HFFc6 (cell line): Measurements from ENCODE around the gene WASF2. TPM values are rescaled to one million over a fixed set of nuclear protein-coding genes. Genes with fewer than 3 reads are reported as not detected.
A peak's percentile ranks its signal among the peaks of the same experiment; 100 is the strongest.
"Not testable (repeated sequence)": the region's sequence is repeated elsewhere in the genome, so short reads cannot be mapped to it uniquely, and the experiment has no call there.

Experiments used
- DNase-seq: peaks from one replicate; pipeline ENCODE4 v3.0.0-alpha.2; 2018
- H3K27ac Mint-ChIP-seq: 2 replicates; pipeline ENCODE4 v1.8.0; 2020; ENCODE audit warnings: mild to moderate bottlenecking, mixed read lengths
- H3K27me3 Mint-ChIP-seq: 2 replicates; pipeline ENCODE4 v1.8.0; 2021; ENCODE audit warnings: mild to moderate bottlenecking, moderate library complexity, mixed read lengths; ENCODE audit not compliant: insufficient read depth
- H3K36me3 Mint-ChIP-seq: 2 replicates; pipeline ENCODE4 v1.8.0; 2021; ENCODE audit warnings: low read depth, mixed read lengths
- H3K4me1 Mint-ChIP-seq: 2 replicates; pipeline ENCODE4 v1.8.0; 2020; ENCODE audit warnings: low read depth, mixed read lengths
- H3K4me3 Mint-ChIP-seq: 2 replicates; pipeline ENCODE4 v1.8.0; 2020; ENCODE audit warnings: mild to moderate bottlenecking, moderate library complexity, mixed read lengths
- H3K9me3 Mint-ChIP-seq: 2 replicates; pipeline ENCODE4 v1.8.0; 2020; ENCODE audit warnings: mild to moderate bottlenecking, mixed read lengths
- CTCF ChIP-seq: fragments of 200-600 bp; sonication (generic); IDR thresholded peaks from 2 replicates; pipeline ENCODE4 v1.5.0; 2021; ENCODE audit warnings: antibody characterized with exemption, mild to moderate bottlenecking
- total RNA-seq, 6 experiments: library from RNA; stranded (reverse); fragmentation: NEBNext Ultra II Directional; extraction: Animal tissue kit (Norgen Biotek cat#: 25700); gene quantifications; 2 replicates in 1 of 6; 3 replicates in 5 of 6; pipeline ENCODE4 v1.2.3, GENCODE V29; 2021

Gene WASF2
- total RNA-seq, 6 experiments from 2014 or later, result 84.4 to 99.7 (median 93.1) TPM

GRCh38 chr1:27505420-27505680, 15.4 kb upstream of the WASF2 start:
- Mint-ChIP-seq H3K4me3 (no peak overlapping the region), H3K36me3 (no peaks in the 10 kb centered on the region), H3K4me1 (peaks cover 12% of the 10 kb centered on the region), H3K9me3 (no peaks in the 10 kb centered on the region), H3K27me3 (peaks cover 2% of the 10 kb centered on the region; the same call in 1 of the 2 replicates), H3K27ac (no peak overlapping the region; the same call in 1 of the 2 replicates)
- no peak for DNase-seq
- TF ChIP-seq CTCF, result no peak

GRCh38 chr1:27504588-27505419, 14.8 kb upstream of the WASF2 start:
- DNase-seq, result no peak
- Mint-ChIP-seq H3K36me3 (no peaks in the 10 kb centered on the region), H3K4me3 (no peak overlapping the region), H3K4me1 (peaks cover 12% of the 10 kb centered on the region), H3K9me3 (no peaks in the 10 kb centered on the region), H3K27me3 (peaks cover 2% of the 10 kb centered on the region; the same call in 1 of the 2 replicates), H3K27ac (peak overlapping the region; percentile 67)
- no peak for TF ChIP-seq CTCF

GRCh38 chr1:27503844-27504587, 14.0 kb upstream of the WASF2 start:
- peaks cover 12% of the 10 kb centered on the region for H3K4me1 Mint-ChIP-seq
- peak overlapping the region; percentile 67 for H3K27ac Mint-ChIP-seq
- H3K4me3 Mint-ChIP-seq, result no peak overlapping the region; the same call in 1 of the 2 replicates
- H3K27me3 Mint-ChIP-seq, result peaks cover 2% of the 10 kb centered on the region; the same call in 1 of the 2 replicates
- no peak for TF ChIP-seq CTCF
- DNase-seq, result no peak
- H3K9me3 Mint-ChIP-seq, result no peaks in the 10 kb centered on the region
- no peaks in the 10 kb centered on the region for H3K36me3 Mint-ChIP-seq

- Mint-ChIP-seq H3K9me3 (no peaks in the 10 kb centered on the region), H3K36me3 (no peaks in the 10 kb centered on the region), H3K27me3 (peaks cover 2% of the 10 kb centered on the region; the same call in 1 of the 2 replicates), H3K4me3 (no peak overlapping the region), H3K4me1 (peaks cover 12% of the 10 kb centered on the region), H3K27ac (no peak overlapping the region)
- no peak for DNase-seq
- TF ChIP-seq CTCF, result no peak
Measured at GRCh38 chr1:27503033-27503432, 13.1 kb upstream of the WASF2 start.

- H3K9me3 Mint-ChIP-seq, DNase-seq, H3K27me3 Mint-ChIP-seq, H3K36me3 Mint-ChIP-seq, H3K4me3 Mint-ChIP-seq, H3K27ac Mint-ChIP-seq: not testable (repeated sequence)
- peaks cover 18% of the 10 kb centered on the region for H3K4me1 Mint-ChIP-seq
Measured at GRCh38 chr1:27501159-27501558, 11.2 kb upstream of the WASF2 start.

GRCh38 chr1:27499142-27499541, 9.2 kb upstream of the WASF2 start:
- no peak for DNase-seq
- peaks cover 14% of the 10 kb centered on the region for H3K4me1 Mint-ChIP-seq
- H3K36me3 Mint-ChIP-seq, result no peaks in the 10 kb centered on the region
- no peak overlapping the region for H3K4me3 Mint-ChIP-seq
- H3K9me3 Mint-ChIP-seq, result no peaks in the 10 kb centered on the region
- no peaks in the 10 kb centered on the region for H3K27me3 Mint-ChIP-seq
- no peak overlapping the region for H3K27ac Mint-ChIP-seq
- TF ChIP-seq CTCF, result no peak
